Stimulated activated CD8-positive, alpha-beta memory T cell treated with anti-CD3 and anti-CD28 coated beads, Interleukin-15, amount 100 ng/mL, for 4 hours (primary cell): ENCODE results near the gene GSDMA.
"Not testable (repeated sequence)": the region's sequence is repeated elsewhere in the genome, so short reads cannot be mapped to it uniquely, and the experiment has no call there.

Experiments
- DNase-seq, 2 donors: peaks; one replicate each; pipeline ENCODE4 v3.0.0-alpha.2; 2020; ENCODE audit warnings: low read depth in 2 of 2

The GSDMA gene

DNA sequence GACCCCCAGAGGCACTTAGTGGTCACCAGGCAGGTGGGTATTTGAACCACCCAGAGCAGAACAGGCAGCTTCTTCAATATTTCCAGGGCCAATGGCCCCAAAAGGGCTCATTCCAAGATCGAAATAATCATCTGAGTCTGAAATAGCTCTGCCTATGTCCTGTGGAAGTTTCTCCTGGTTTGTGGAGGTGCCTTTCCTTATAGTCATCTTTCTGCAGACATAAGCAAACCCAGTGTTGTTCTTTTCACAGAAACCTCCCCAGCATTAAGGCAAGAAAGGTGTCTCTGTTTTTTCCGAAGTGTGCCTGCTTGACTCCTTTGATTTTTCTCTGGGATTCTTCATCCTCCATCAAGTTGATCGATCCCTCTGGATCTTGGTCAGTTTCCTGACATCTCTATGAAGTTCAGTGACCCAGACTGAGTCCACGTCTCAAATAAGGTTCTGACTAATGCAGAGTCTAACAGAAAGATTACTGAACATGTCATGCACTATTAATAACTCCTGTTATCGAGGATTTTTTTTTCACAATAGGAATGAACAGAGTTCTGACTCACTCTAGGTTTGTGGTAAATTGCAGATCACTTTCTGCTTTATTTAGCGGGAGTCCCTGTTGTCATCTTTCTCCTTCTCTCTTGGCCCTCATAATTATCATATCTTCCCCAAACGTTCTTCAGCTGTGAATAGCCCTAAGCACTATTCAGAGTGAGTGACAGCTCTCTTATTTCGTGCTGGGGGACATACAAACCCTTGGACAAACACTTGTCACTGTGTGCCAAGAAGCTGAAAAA lies 33.8 kb upstream of the GSDMA start:
- DNase-seq, result no peak

GRCh38 chr17:39929646-39930407 lies 33.0 kb upstream of the GSDMA start:
- DNase-seq, result no peak

GRCh38 chr17:39933912-39934311 lies 28.9 kb upstream of the GSDMA start:
- no peak for DNase-seq

GRCh38 chr17:39934324-39934723 lies 28.5 kb upstream of the GSDMA start:
- DNase-seq, result no peak

- DNase-seq, result no peak
Measured at GRCh38 chr17:39935909-39936308, 26.9 kb upstream of the GSDMA start.

DNA sequence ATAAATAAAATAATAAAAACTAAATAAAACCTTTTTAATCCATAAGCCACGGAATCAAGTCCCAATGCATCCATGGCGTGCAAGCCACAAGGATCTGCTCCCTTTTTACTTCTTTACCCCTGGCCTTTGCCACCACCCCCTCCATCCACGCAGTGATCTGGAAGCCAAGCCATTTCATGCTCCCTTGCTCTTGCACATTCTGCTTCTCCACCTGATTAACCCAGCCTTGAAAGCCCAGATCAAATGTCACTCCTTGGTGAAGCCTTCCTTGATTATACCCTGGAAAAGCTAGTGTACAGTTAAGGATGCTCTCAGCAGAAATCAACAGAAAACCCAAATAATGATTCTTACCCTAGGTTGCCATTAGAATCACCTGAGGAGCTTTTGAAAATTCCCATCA lies 25.4 kb upstream of the GSDMA start:
- DNase-seq, result no peak

DNA sequence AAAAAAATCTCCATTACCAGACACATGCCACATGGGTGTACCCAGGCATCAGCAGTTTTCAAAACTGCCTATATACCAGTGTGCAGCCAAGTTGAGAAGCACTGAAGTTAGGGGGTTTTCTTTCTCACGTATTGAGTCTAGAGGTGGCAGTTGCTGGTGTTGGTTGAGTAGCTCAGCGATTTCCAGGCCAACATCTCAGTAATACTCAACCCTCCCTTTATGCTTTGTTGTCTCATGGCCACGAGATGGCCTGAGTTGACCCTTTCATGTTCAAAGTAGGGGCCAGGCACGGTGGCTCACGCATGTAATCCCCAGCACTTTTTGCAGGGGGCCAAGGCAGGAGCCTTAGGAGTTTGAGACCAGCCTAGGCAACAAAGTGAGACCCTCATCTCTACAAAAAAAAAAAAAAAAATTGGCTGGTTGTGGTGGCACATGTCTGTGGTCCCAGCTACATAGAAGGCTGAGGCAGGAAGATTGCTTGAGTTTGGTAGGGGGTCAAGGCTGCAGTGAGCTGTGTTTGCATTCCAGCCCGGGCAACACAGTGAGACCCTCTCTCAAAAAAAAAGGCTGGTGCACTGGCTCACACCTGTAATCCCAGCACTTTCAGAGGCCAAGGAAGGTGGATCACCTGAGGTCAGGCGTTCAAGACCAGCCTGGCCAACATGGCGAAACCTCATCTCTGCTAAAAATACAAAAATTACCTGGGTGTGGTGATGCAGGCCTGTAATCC lies 24.5 kb upstream of the GSDMA start:
- DNase-seq, result no peak

GRCh38 chr17:39939106-39939505 lies 23.7 kb upstream of the GSDMA start:
- DNase-seq, result no peak

DNA sequence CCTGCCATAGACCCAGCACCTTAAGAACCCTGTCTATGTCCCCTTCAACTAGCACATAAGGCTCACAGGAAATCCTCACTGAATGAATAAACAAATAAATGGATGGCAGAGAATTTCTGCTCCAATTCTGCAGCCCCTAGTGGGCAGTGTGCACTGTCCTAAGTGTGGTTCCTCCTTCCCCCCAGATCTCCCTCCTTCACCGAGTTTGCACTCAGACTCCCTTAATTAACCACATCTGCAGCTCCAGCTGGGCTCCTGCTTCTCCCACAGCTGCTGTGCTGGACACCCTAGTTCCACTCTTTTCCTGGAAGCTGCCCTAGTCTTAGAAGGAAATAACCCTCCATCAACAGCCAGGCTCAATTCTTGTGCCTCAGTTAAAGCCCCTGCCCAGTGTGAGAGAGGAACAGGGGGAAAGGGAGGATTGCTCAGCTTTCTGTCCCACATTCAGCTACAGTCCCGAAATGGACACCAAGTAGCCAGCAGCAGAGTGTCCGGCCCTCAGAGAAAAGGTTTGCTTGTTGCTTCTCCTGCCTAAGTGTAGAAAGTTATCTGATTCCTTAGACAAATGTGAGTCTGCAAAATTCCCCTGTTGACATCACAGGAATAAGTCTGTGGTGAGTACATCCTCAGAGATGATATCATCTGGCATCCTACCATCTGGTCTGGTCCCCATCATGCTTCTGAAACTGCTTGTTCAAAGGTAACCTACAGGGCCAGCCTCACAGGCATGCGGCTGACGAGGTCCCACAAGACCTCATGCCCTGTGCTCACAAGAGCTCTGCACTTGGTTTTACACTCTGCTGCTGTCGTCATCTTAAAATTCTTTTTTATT lies 23.0 kb upstream of the GSDMA start:
- DNase-seq, result no peak

DNA sequence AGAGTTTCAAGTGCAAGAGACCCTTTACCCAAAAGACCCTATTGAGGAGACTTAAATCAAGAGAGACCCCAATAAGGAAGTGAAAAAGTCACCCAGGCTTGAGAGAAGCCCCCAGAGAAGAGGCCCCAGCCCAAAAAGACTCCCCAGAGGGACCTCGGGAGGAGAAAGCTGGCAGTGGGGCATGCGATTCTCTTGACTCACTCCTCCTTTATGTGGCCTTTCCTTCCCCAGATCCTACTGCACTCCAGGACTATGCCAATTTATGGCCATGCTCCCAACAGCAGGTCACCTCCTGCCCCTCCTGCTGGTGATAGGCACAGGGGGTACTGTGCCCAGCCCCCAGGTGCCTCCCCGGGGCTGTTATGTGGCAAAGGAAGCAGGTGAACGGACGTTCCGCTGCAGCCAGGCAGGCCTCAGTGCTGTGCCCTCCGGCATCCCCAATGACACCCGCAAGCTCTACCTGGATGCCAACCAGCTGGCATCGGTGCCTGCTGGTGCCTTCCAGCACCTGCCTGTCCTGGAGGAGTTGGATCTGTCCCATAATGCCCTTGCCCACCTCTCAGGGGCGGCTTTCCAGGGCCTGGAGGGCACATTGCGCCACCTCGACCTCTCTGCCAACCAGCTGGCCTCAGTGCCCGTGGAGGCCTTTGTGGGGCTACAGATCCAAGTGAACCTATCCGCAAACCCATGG lies 19.0 kb upstream of the GSDMA start:
- no peak for DNase-seq

- no peak for DNase-seq
Measured at GRCh38 chr17:39944393-39944711, 18.5 kb upstream of the GSDMA start.

DNA sequence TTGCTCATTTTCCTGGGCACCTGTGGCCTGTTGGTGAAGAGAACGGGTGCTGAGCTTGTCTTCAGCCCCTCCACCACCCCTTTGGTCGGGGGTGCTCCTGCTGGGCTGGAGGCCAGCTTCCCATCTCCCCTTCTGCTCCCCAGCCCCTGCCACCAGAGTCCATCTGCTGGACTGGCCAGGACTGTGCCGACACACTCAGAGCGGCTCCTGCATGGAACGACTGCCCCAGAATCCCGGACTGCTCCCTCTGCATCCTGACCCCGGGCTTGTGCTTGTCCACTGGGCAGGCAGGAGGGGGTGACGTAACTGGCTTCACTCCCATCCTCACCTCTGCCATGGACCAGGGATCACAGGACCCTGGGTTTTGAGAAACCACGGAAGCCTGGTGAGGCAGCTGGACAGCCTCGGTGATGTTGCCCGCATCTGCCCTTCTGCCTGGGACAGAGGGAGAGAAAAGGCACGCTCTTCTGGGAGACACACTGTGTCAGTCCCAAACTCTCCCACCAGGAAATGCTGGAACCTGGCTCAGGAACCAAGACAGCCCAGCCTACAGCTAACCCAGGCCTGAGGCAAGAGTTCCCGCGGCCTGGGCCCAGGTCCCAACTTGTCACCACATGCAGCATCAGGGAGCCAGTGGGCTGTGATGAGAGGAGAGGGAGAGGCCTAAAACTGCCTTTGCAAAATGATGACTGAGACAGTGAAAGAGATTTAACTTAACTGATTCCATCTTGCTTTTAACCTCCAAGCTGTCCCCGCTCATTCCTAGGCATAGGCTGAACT lies 16.1 kb upstream of the GSDMA start:
- DNase-seq, result no peak

GRCh38 chr17:39948489-39948828 lies 14.3 kb upstream of the GSDMA start:
- DNase-seq, result not testable (repeated sequence)

- no peak for DNase-seq
Measured at GRCh38 chr17:39949028-39949427, 13.8 kb upstream of the GSDMA start.

GRCh38 chr17:39950871-39951348 lies 11.9 kb upstream of the GSDMA start:
- no peak for DNase-seq

GRCh38 chr17:39951924-39952679 lies 10.7 kb upstream of the GSDMA start:
- DNase-seq, result no peak

DNA sequence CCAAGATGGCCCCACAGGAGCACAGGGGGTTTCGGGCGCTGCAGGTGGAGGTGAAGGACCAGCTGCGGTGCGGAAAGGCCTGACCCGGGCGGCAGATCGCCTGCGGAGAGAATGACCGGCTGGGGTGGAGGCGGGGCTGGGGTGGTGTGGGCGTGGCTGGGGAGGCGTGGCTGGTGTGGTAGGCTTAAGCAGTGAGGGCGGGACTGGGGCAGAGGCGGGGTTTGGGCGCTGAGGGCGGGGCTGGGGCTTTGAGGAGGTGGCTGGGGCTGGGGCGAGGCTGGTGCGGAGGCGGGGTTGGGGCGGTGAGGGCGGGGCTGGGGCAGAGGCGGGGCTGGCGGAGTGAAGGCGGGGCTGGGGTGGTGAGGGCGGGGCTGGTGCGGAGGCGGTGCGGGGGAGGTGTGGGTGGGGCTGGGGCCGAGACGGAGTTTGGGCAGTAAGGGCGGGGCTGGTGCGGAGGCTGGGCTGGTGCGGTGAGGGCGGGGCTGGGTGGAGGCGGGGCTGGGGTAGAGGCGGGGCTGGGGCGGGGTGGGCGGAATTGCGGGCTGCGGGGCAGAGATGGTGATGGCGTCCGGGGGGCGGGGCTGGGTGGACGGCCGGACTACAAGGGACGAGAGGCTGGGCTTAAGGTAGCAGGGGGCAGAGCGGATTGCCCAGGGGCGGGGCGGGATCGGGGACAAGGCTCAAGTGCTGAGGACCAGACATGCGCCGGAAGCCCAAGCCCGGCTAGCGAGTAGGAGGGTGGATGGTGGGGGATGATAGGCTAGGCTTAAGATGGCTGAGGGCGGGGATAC lies 9.9 kb upstream of the GSDMA start:
- peak; percentile 85 to 91 for DNase-seq

DNA sequence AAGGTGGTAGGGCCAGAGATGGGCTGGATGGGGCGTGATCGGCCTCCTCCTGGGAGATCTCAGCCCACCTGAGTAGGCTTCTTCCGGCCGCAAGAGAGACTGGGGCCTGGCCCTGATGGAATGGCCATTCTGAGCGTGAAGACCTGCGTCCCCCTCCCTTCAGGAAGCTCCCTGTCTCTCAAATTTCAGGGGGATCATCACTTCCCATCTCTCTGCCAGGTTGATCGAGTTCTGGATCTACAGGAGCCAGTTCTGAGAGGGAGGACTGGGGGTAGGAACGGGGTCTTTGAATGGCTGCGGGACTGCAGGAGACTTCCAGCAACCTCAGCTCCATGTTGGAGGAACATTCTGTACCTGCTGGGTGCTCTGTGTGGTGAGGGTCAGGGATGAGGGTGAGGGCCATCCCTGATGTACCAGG lies 9.3 kb upstream of the GSDMA start:
- no peak for DNase-seq

- DNase-seq, result no peak
Measured at GRCh38 chr17:39954876-39955275, 7.9 kb upstream of the GSDMA start.
